Adrenal gland (tissue), 5 donors: ENCODE results near the gene RNF167.

ENCODE experiments used
- POLR2A ChIP-seq, 2 donors: fragments of 450-650 bp; IDR thresholded peaks; one replicate each; pipeline ENCODE4 v1.6.1; 2017; ENCODE audit warnings: antibody characterized with exemption in 2 of 2, mild to moderate bottlenecking in 2 of 2, moderate library complexity in 1 of 2
- TF ChIP-seq, protein P1 (sequence below), 6 experiments: fragments of 450-650 bp in 4 of 6; fragments of 200-600 bp in 2 of 6; sonication (generic) in 1 of 6; IDR thresholded peaks; 1 replicate in 5 of 6; 2 replicates in 1 of 6; pipeline versions ENCODE4 v1.5.1 to v1.8.0; 2016 to 2021; ENCODE audit warnings: antibody characterized with exemption in 6 of 6, mild to moderate bottlenecking in 2 of 6, moderate library complexity in 1 of 6
- donor health status: DM: no; HTN: no; CAD: no.

DNA sequence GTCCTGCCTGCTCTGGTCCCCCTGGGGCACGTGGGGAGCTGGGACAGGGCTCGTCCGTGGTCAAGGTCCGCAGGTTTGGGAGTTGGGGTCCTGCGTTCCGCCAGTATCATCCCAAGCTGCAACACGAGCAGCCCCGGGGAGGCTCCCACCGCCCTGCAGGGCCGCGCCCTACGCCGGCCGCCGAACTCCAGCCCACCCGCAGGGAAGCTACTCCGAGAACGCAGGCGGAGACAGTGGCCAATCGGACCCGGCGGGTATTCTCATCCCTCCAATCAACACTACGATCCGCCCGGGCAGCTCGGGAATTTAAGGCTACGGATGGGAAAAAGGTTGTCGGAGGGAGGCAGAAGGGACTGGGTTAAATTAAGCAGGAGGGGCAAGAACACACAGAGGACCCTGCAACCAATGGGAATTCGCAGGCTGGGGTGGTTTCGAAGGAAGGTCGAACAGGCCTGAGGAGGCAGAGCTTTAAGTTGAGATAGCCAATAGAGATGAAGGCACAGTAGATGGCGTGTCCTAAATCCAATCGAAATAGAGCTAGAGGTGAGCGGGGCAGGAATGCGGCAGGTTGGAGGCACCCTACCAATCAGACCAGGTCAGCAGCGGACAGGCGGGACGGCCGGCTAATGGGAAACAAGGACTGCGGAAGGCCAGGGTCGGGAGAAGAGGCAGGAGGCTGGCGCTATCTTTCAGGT, 26.9 kb downstream of the RNF167 start:
- TF ChIP-seq, protein P1, sequence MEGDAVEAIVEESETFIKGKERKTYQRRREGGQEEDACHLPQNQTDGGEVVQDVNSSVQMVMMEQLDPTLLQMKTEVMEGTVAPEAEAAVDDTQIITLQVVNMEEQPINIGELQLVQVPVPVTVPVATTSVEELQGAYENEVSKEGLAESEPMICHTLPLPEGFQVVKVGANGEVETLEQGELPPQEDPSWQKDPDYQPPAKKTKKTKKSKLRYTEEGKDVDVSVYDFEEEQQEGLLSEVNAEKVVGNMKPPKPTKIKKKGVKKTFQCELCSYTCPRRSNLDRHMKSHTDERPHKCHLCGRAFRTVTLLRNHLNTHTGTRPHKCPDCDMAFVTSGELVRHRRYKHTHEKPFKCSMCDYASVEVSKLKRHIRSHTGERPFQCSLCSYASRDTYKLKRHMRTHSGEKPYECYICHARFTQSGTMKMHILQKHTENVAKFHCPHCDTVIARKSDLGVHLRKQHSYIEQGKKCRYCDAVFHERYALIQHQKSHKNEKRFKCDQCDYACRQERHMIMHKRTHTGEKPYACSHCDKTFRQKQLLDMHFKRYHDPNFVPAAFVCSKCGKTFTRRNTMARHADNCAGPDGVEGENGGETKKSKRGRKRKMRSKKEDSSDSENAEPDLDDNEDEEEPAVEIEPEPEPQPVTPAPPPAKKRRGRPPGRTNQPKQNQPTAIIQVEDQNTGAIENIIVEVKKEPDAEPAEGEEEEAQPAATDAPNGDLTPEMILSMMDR (IDR thresholded peaks at IDR 0.05) = no peak
- TF ChIP-seq POLR2A (IDR thresholded peaks at IDR 0.05) = peak; percentile 36 to 50
